Neuron (in vitro differentiated cells): ENCODE results near the gene FAM47B.

ENCODE experiments used
- H2AFZ ChIP-seq: one replicate; pipeline ENCODE4 v1.6.1; 2013; ENCODE audit warnings: low read depth, mild to moderate bottlenecking, inconsistent platforms, low read length, moderate library complexity
- H3K27me3 ChIP-seq: one replicate; pipeline ENCODE4 v1.6.1; 2013; ENCODE audit warnings: low read length; ENCODE audit not compliant: insufficient read depth
- H3K36me3 ChIP-seq: one replicate; pipeline ENCODE4 v1.6.1; 2013; ENCODE audit warnings: low read length; ENCODE audit not compliant: insufficient read depth
- H3K4me1 ChIP-seq: one replicate; pipeline ENCODE4 v1.6.1; 2013; ENCODE audit warnings: low read length; ENCODE audit not compliant: insufficient read depth
- H3K4me3 ChIP-seq: 2 replicates; pipeline ENCODE4 v1.5.1; 2013; ENCODE audit warnings: mild to moderate bottlenecking, low read length, moderate library complexity
- H3K9me3 ChIP-seq: one replicate; pipeline ENCODE4 v1.6.1; 2013; ENCODE audit warnings: low read length

FAM47B gene

GRCh38 chrX:34942496-34942895 is at the start of gene FAM47B:
Gene FAM47B, plus strand, starts transcription at chrX:34942796. Its CDS starts 36 bp downstream, at chrX:34942832.
- Histone ChIP-seq H3K4me3 (no peak within 1 kb of the TSS), H3K36me3 (no peaks in the 10 kb centered on the region), H3K4me1 (no peaks in the 10 kb centered on the region), H3K27me3 (no peaks in the 10 kb centered on the region), H3K9me3 (no peaks in the 10 kb centered on the region), H2AFZ (no peak within 1 kb of the TSS)

GRCh38 chrX:34893741-34894140 is 48.9 kb upstream of the FAM47B start:
- Histone ChIP-seq H3K36me3 (no peaks in the 10 kb centered on the region), H3K4me1 (no peaks in the 10 kb centered on the region), H2AFZ (no peak overlapping the region), H3K27me3 (no peaks in the 10 kb centered on the region), H3K9me3 (no peaks in the 10 kb centered on the region), H3K4me3 (no peak overlapping the region)

GRCh38 chrX:34900691-34901090 is 41.9 kb upstream of the FAM47B start:
- H3K4me1 ChIP-seq: no peaks in the 10 kb centered on the region
- no peak overlapping the region for H2AFZ ChIP-seq
- no peaks in the 10 kb centered on the region for H3K36me3 ChIP-seq
- no peaks in the 10 kb centered on the region for H3K9me3 ChIP-seq
- H3K4me3 ChIP-seq: no peak overlapping the region
- H3K27me3 ChIP-seq: no peaks in the 10 kb centered on the region

- H3K36me3 ChIP-seq: no peaks in the 10 kb centered on the region
- no peaks in the 10 kb centered on the region for H3K9me3 ChIP-seq
- no peak overlapping the region for H2AFZ ChIP-seq
- no peak overlapping the region for H3K4me3 ChIP-seq
- H3K4me1 ChIP-seq: no peaks in the 10 kb centered on the region
- H3K27me3 ChIP-seq: no peaks in the 10 kb centered on the region
Measured at GRCh38 chrX:34901761-34902160, 40.8 kb upstream of the FAM47B start.

GRCh38 chrX:34903316-34903715 is 39.3 kb upstream of the FAM47B start:
- Histone ChIP-seq H3K9me3 (no peaks in the 10 kb centered on the region), H3K27me3 (no peaks in the 10 kb centered on the region), H3K4me3 (no peak overlapping the region), H3K4me1 (no peaks in the 10 kb centered on the region), H3K36me3 (no peaks in the 10 kb centered on the region), H2AFZ (no peak overlapping the region)

GRCh38 chrX:34909151-34909550 is 33.4 kb upstream of the FAM47B start:
- Histone ChIP-seq H3K27me3 (no peaks in the 10 kb centered on the region), H3K4me1 (no peaks in the 10 kb centered on the region), H3K9me3 (no peaks in the 10 kb centered on the region), H2AFZ (no peak overlapping the region), H3K4me3 (no peak overlapping the region), H3K36me3 (no peaks in the 10 kb centered on the region)

- no peak overlapping the region for H3K4me3 ChIP-seq
- H3K27me3 ChIP-seq: no peaks in the 10 kb centered on the region
- H2AFZ ChIP-seq: no peak overlapping the region
- no peaks in the 10 kb centered on the region for H3K9me3 ChIP-seq
- no peaks in the 10 kb centered on the region for H3K36me3 ChIP-seq
- H3K4me1 ChIP-seq: no peaks in the 10 kb centered on the region
Measured at GRCh38 chrX:34915463-34916225, 27.0 kb upstream of the FAM47B start.

GRCh38 chrX:34917146-34917545 is 25.4 kb upstream of the FAM47B start:
- Histone ChIP-seq H3K4me3 (no peak overlapping the region), H3K36me3 (no peaks in the 10 kb centered on the region), H3K9me3 (no peaks in the 10 kb centered on the region), H3K4me1 (no peaks in the 10 kb centered on the region), H3K27me3 (no peaks in the 10 kb centered on the region), H2AFZ (no peak overlapping the region)

GRCh38 chrX:34918091-34918736 is 24.4 kb upstream of the FAM47B start:
- H2AFZ ChIP-seq: no peak overlapping the region
- no peaks in the 10 kb centered on the region for H3K27me3 ChIP-seq
- no peaks in the 10 kb centered on the region for H3K4me1 ChIP-seq
- H3K4me3 ChIP-seq: no peak overlapping the region
- H3K9me3 ChIP-seq: no peaks in the 10 kb centered on the region
- no peaks in the 10 kb centered on the region for H3K36me3 ChIP-seq

- no peaks in the 10 kb centered on the region for H3K9me3 ChIP-seq
- no peak overlapping the region for H3K4me3 ChIP-seq
- H3K27me3 ChIP-seq: no peaks in the 10 kb centered on the region
- H2AFZ ChIP-seq: no peak overlapping the region
- H3K36me3 ChIP-seq: no peaks in the 10 kb centered on the region
- H3K4me1 ChIP-seq: no peaks in the 10 kb centered on the region
Measured at GRCh38 chrX:34918856-34919255, 23.7 kb upstream of the FAM47B start.

- no peak overlapping the region for H3K4me3 ChIP-seq
- H3K27me3 ChIP-seq: peaks cover 3% of the 10 kb centered on the region
- H2AFZ ChIP-seq: no peak overlapping the region
- H3K4me1 ChIP-seq: no peaks in the 10 kb centered on the region
- no peaks in the 10 kb centered on the region for H3K36me3 ChIP-seq
- no peaks in the 10 kb centered on the region for H3K9me3 ChIP-seq
Measured at GRCh38 chrX:34927866-34928265, 14.7 kb upstream of the FAM47B start.

GRCh38 chrX:34943235-34943634 is 639 bp downstream of the FAM47B start:
- Histone ChIP-seq H3K36me3 (no peaks in the 10 kb centered on the region), H2AFZ (no peak overlapping the region), H3K4me3 (no peak overlapping the region), H3K27me3 (no peaks in the 10 kb centered on the region), H3K4me1 (no peaks in the 10 kb centered on the region), H3K9me3 (no peaks in the 10 kb centered on the region)

- H3K4me3 ChIP-seq: no peak overlapping the region
- no peaks in the 10 kb centered on the region for H3K36me3 ChIP-seq
- no peaks in the 10 kb centered on the region for H3K4me1 ChIP-seq
- H3K9me3 ChIP-seq: no peaks in the 10 kb centered on the region
- no peaks in the 10 kb centered on the region for H3K27me3 ChIP-seq
- H2AFZ ChIP-seq: no peak overlapping the region
Measured at GRCh38 chrX:34956916-34957315, 14.3 kb downstream of the FAM47B start.
